HepG2 (cell line): ENCODE measurements around the gene SEZ6. TPM values are rescaled to one million over a fixed set of nuclear protein-coding genes. Genes with fewer than 3 reads are reported as not detected.

Source experiments
- ATAC-seq: fragments of 200-7000 bp; cut with Tn5 transposase; 3 replicates; pipeline ENCODE4 v1.9.1; 2020; ENCODE audit warnings: mild to moderate bottlenecking, moderate library complexity
- BruUV-seq: library from RNA; stranded (reverse); fragments of 400-500 nt; replicated peaks from 2 replicates; lab custom pipeline; 2021; lab: Mats Ljungman, UMichigan
- CTCF ChIA-PET: fragments of 300-600 bp; formaldehyde crosslinking; extraction: SDS; loops from one replicate; lab custom pipeline; 2021; ENCODE audit warnings: low total read pairs, inconsistent platforms, low intra/inter-chr PET ratio; lab: Yijun Ruan, JAX
- POLR2A ChIA-PET: fragments of 350-600 bp; sonication (Branson Sonifier 250); formaldehyde crosslinking; loops from one replicate; lab custom pipeline; 2020; ENCODE audit warnings: antibody characterized with exemption, inconsistent platforms; lab: Yijun Ruan, JAX
- DNase-seq: peaks from one replicate; pipeline ENCODE4 v3.0.0-alpha.2; 2015; ENCODE audit warnings: low spot score
- FAIRE-seq: peaks from 3 replicates; lab custom pipeline; 2011; peaks lifted over from hg19 to GRCh38; lab: Jason Lieb, UNC
- H2AFZ ChIP-seq: one replicate; pipeline ENCODE4 v1.6.1; 2011; ENCODE audit warnings: low read length, inconsistent platforms
- H3K27ac ChIP-seq: fragments of 300-600 bp; 3 replicates; pipeline ENCODE4 v1.8.0; 2011; ENCODE audit warnings: mixed run types, mild to moderate bottlenecking, mixed read lengths, low read length, inconsistent platforms; ENCODE audit not compliant: insufficient read depth; ENCODE audit errors: extremely low read length
- H3K27me3 ChIP-seq, 2 experiments: fragments of 200-600 bp in 1 of 2; 2 replicates in 1 of 2; 3 replicates in 1 of 2; pipeline versions ENCODE4 v1.6.0 to v1.8.0; 2011; ENCODE audit warnings: low read length in 2 of 2, mild to moderate bottlenecking in 2 of 2, moderate library complexity in 2 of 2, inconsistent platforms in 1 of 2; ENCODE audit not compliant: insufficient read depth in 2 of 2, control insufficient read depth in 1 of 2
- H3K36me3 ChIP-seq, 2 experiments: fragments of 200-600 bp in 1 of 2; replicated peaks in 1 of 2; 2 replicates in 1 of 2; 3 replicates in 1 of 2; pipeline versions ENCODE4 v1.5.1 to v1.8.0; 2011; ENCODE audit warnings: low read length in 2 of 2, inconsistent platforms in 1 of 2; ENCODE audit not compliant: insufficient read depth in 2 of 2, control insufficient read depth in 1 of 2
- H3K4me1 ChIP-seq: 2 replicates; pipeline ENCODE4 v1.5.1; 2012; ENCODE audit warnings: low read length, inconsistent platforms; ENCODE audit not compliant: insufficient read depth
- H3K4me2 ChIP-seq: 2 replicates; pipeline ENCODE4 v1.6.0; 2011; ENCODE audit warnings: low read depth, low read length, inconsistent platforms
- H3K4me3 ChIP-seq, 3 experiments: fragments of 200-600 bp in 1 of 3; sonication (generic), shearing (Covaris generic) in 1 of 3; replicated peaks in 1 of 3; 2 replicates each; pipeline ENCODE4 v1.5.1; 2011 to 2016; ENCODE audit warnings: low read length in 3 of 3, inconsistent platforms in 2 of 3, low read depth in 2 of 3, mild to moderate bottlenecking in 2 of 3, control low read depth in 1 of 3, mixed read lengths in 1 of 3; ENCODE audit not compliant: insufficient read depth in 1 of 3
- H3K79me2 ChIP-seq: one replicate; pipeline ENCODE4 v1.6.1; 2011; ENCODE audit warnings: low read length, inconsistent platforms; ENCODE audit not compliant: insufficient read depth
- H3K9ac ChIP-seq: 2 replicates; pipeline ENCODE4 v1.6.0; 2011; ENCODE audit warnings: mild to moderate bottlenecking, low read depth, low read length, inconsistent platforms; ENCODE audit not compliant: insufficient read depth
- H3K9me3 ChIP-seq: 2 replicates; pipeline ENCODE4 v1.5.1; 2012; ENCODE audit warnings: mild to moderate bottlenecking, low read length
- H4K20me1 ChIP-seq: 2 replicates; pipeline ENCODE4 v1.6.0; 2011; ENCODE audit warnings: inconsistent platforms, mild to moderate bottlenecking, low read length, moderate library complexity; ENCODE audit not compliant: insufficient read depth
- CCDC6 ChIP-seq: sonication (generic); formaldehyde crosslinking; IDR thresholded peaks from 2 replicates; pipeline ENCODE4 v1.8.1; 2022; ENCODE audit warnings: mild to moderate bottlenecking, missing genetic modification reagents, moderate library complexity
- CEBPG ChIP-seq: IDR thresholded peaks from 2 replicates; pipeline ENCODE4 v1.6.1; 2016
- GABPB1 ChIP-seq: IDR thresholded peaks from 2 replicates; pipeline ENCODE4 v1.6.1; 2016; ENCODE audit warnings: mild to moderate bottlenecking, missing genetic modification reagents, moderate library complexity, missing compliant biosample characterization
- KLF15 ChIP-seq: sonication (generic); formaldehyde crosslinking; IDR thresholded peaks from 2 replicates; pipeline ENCODE4 v1.8.1; 2023; ENCODE audit warnings: borderline replicate concordance, mild to moderate bottlenecking, inconsistent platforms, missing genetic modification reagents, mixed read lengths
- PAWR ChIP-seq: sonication (generic); formaldehyde crosslinking; IDR thresholded peaks from 2 replicates; pipeline ENCODE4 v1.4.0; 2020; ENCODE audit warnings: missing genetic modification reagents, mild to moderate bottlenecking, borderline replicate concordance
- THAP11 ChIP-seq: IDR thresholded peaks from 2 replicates; pipeline ENCODE4 v1.6.1; 2016; ENCODE audit warnings: missing biosample characterization, missing genetic modification reagents
- ZBTB20 ChIP-seq: sonication (generic); formaldehyde crosslinking; IDR thresholded peaks from 2 replicates; pipeline ENCODE4 v1.8.1; 2023; ENCODE audit warnings: missing genetic modification reagents, low read depth, mild to moderate bottlenecking, borderline replicate concordance
- ZFP41 ChIP-seq: sonication (generic); formaldehyde crosslinking; IDR thresholded peaks from 2 replicates; pipeline ENCODE4 v1.4.0; 2020; ENCODE audit warnings: mild to moderate bottlenecking, missing genetic modification reagents, borderline replicate concordance
- ZNF451 ChIP-seq: sonication (generic); formaldehyde crosslinking; IDR thresholded peaks from 2 replicates; pipeline ENCODE4 v1.5.0; 2020; ENCODE audit warnings: mild to moderate bottlenecking, missing genetic modification reagents
- ZNF678 ChIP-seq: sonication (generic); formaldehyde crosslinking; IDR thresholded peaks from 2 replicates; pipeline ENCODE4 v1.4.0; 2020; ENCODE audit warnings: mild to moderate bottlenecking, missing genetic modification reagents
- ZNF768 ChIP-seq: sonication (generic); formaldehyde crosslinking; IDR thresholded peaks from 2 replicates; pipeline ENCODE4 v1.4.0; 2020; ENCODE audit warnings: missing genetic modification reagents
- WGBS: methylation state at CpG from one replicate; pipeline ENCODE4 v1.1.6; 2017; ENCODE audit warnings: low lambda C conversion rate; 5-methylcytosine and 5-hydroxymethylcytosine counted together
- in situ Hi-C: cut with HindIII; loops from 2 replicates; pipeline ENCODE4 v1.10.0; 2017; ENCODE audit warnings: low pct_unique_long_range_greater_than_20kb; ENCODE audit not compliant: extremely low pct_ligation_motif_present
- intact Hi-C: fragments of 100-400 bp; cut with micrococcal nuclease; formaldehyde crosslinking; loops from one replicate; pipeline ENCODE4 v1.10.0; 2022; ENCODE audit not compliant: unreplicated experiment
- polyA plus RNA-seq, 8 experiments: library from polyadenylated mRNA; depleted of rRNA in 3 of 8; stranded (reverse) in 7 of 8; unstranded in 1 of 8; fragments of >200 nt; fragmentation: Illumina TruSeq in 4 of 8; extraction: Trizol in 4 of 8; gene quantifications; 2 replicates each; pipeline versions ENCODE4 v1.2.1 to v1.2.3, GENCODE V29; 2011 to 2016; ENCODE audit warnings: low read depth in 4 of 8, missing spikeins in 1 of 8, mixed read lengths in 1 of 8; ENCODE audit not compliant: insufficient read depth in 1 of 8
- total RNA-seq, 5 experiments: library from RNA; depleted of rRNA; stranded (reverse); fragments of >200 nt; fragmentation: Illumina TruSeq; extraction: Trizol; gene quantifications; 2 replicates each; pipeline ENCODE4 v1.2.3, GENCODE V29; 2016; ENCODE audit warnings: low read depth in 1 of 5
- TF ChIP-seq, protein P1 (sequence below): sonication (generic); formaldehyde crosslinking; IDR thresholded peaks from 2 replicates; pipeline ENCODE4 v1.8.0; 2022; ENCODE audit warnings: mild to moderate bottlenecking, missing genetic modification reagents

Gene SEZ6
- total and polyA plus RNA-seq, 2 of the 13 experiments (the other 11 are each of a cell fraction or from before 2014, with no cell fraction given), result not detected

GRCh38 chr17:29003289-29003688, 2.5 kb downstream of the SEZ6 start (continued):
- no peak for TF ChIP-seq KLF15 (CRISPR knock-in tag)

GRCh38 chr17:29002811-29003210, 3.0 kb downstream of the SEZ6 start:
- BruUV-seq, result no TSS peak
- no peak overlapping the region for H3K4me2 ChIP-seq
- no peak overlapping the region for H3K4me3 ChIP-seq
- peak; percentile 76 for TF ChIP-seq ZNF768 (CRISPR knock-in tag)
- TF ChIP-seq ZNF678 (CRISPR knock-in tag), result no peak
- FAIRE-seq (no peak), DNase-seq (no peak), ATAC-seq (no peak)
- H3K27me3 ChIP-seq, result peaks cover 11 to 53% of the 10 kb centered on the region in 2 experiments
- WGBS, result 4% methylated on average over 4 of the region's 4 CpGs
- peaks cover 11% of the 10 kb centered on the region for H3K4me1 ChIP-seq
- CTCF ChIA-PET, result no interaction called here
- no peaks in the 10 kb centered on the region for H3K79me2 ChIP-seq
- intact Hi-C loops, result no loop called here
- no peak overlapping the region for H3K9ac ChIP-seq
- H3K36me3 ChIP-seq, result no peaks in the 10 kb centered on the region
- in situ Hi-C loops, result no loop called here
- H4K20me1 ChIP-seq, result peaks cover 8% of the 10 kb centered on the region; the same call in 1 of the 2 replicates
- POLR2A ChIA-PET, result interaction anchor here (0.8 kb wide), 1 partner anchor 40 kb away, joined by 3 read pairs; the partner anchor contains the start of gene PIPOX
- no peak overlapping the region for H3K27ac ChIP-seq
- H3K9me3 ChIP-seq, result no peaks in the 10 kb centered on the region
- no peak overlapping the region for H2AFZ ChIP-seq

DNA sequence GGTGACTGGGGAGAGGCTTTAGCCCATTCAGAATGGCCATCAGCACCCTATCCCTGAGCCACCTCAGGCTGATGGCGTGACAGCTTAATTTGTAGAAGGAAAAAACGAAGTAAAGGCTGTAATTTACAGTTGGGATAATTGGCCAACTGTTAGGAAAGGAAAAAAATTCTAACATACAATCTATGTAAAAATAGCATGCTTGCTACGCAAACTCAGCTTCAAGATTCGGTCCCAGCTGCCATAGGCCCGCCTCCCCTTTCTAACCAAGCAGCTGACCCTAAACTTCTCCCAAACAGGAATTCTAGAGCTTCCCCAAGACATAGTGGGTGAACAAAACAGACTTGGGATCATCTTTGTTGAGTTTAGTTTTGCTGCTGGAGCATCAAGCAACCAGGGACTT, 4.9 kb downstream of the SEZ6 start:
- Histone ChIP-seq H3K4me1 (peaks cover 20% of the 10 kb centered on the region), H3K4me2 (no peak overlapping the region), H4K20me1 (peaks cover 8% of the 10 kb centered on the region; the same call in 1 of the 2 replicates), H3K36me3 (no peaks in the 10 kb centered on the region), H3K79me2 (no peaks in the 10 kb centered on the region), H3K9me3 (no peaks in the 10 kb centered on the region), H3K27ac (no peak overlapping the region), H3K9ac (no peak overlapping the region), H2AFZ (no peak overlapping the region), H3K27me3 (peaks cover 11 to 53% of the 10 kb centered on the region in 2 experiments), H3K4me3 (no peak overlapping the region)
- BruUV-seq, result no TSS peak
- POLR2A ChIA-PET, result no interaction called here
- CTCF ChIA-PET, result no interaction called here
- ATAC-seq, result no peak
- in situ Hi-C loops (no loop called here), intact Hi-C loops (no loop called here)
- no peak for DNase-seq
- no peak for FAIRE-seq
- 25% methylated on average over 5 of the region's 5 CpGs for WGBS
- TF ChIP-seq ZFP41, result no peak
- no peak for TF ChIP-seq THAP11
- no peak for TF ChIP-seq ZBTB20 (CRISPR knock-in tag)
- TF ChIP-seq, protein P1, sequence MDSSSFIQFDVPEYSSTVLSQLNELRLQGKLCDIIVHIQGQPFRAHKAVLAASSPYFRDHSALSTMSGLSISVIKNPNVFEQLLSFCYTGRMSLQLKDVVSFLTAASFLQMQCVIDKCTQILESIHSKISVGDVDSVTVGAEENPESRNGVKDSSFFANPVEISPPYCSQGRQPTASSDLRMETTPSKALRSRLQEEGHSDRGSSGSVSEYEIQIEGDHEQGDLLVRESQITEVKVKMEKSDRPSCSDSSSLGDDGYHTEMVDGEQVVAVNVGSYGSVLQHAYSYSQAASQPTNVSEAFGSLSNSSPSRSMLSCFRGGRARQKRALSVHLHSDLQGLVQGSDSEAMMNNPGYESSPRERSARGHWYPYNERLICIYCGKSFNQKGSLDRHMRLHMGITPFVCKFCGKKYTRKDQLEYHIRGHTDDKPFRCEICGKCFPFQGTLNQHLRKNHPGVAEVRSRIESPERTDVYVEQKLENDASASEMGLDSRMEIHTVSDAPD (CRISPR knock-in tag), result no peak
- TF ChIP-seq GABPB1, result no peak
- no peak for TF ChIP-seq PAWR (CRISPR knock-in tag)
- TF ChIP-seq CEBPG (CRISPR knock-in tag), result no peak
- no peak for TF ChIP-seq ZNF451
- TF ChIP-seq CCDC6 (CRISPR knock-in tag), result no peak
